ENCODE results near the gene AEN. TPM values are rescaled to one million over a fixed set of nuclear protein-coding genes. Genes with fewer than 3 reads are reported as not detected.

Gene AEN
- total RNA-seq, 2 donors from 2014 or later = 64.7 to 76.4 TPM

GRCh38 chr15:88681610-88682221 lies 60.6 kb downstream of the AEN start:
- H3K36me3 ChIP-seq (ENCODE audit: control insufficient read depth, insufficient read depth, low read length) = no peaks in the 10 kb centered on the region
- 90 to 92% methylated on average over 7 to 13 of the region's 13 CpGs for WGBS, 2 experiments (ENCODE audit: insufficient coverage in 1 of 2, insufficient read length in 1 of 2)
- Mint-ChIP-seq H3K4me1 (no peaks in the 10 kb centered on the region), H3K27ac (no peak overlapping the region), H3K4me3 (no peak overlapping the region), H3K36me3 (ENCODE audit: low read depth) (no peaks in the 10 kb centered on the region), H3K27me3 (ENCODE audit: insufficient read depth) (peaks cover 18% of the 10 kb centered on the region), H3K9me3 (no peaks in the 10 kb centered on the region)
- DNase-seq = no peak
- no peak overlapping the region for H3K27ac ChIP-seq (ENCODE audit: low read depth, low read length)
- no peak for TF ChIP-seq CTCF (conservative IDR thresholded peaks at IDR 0.05)
- no peak overlapping the region for H3K4me3 ChIP-seq (ENCODE audit: low read length)
- no peaks in the 10 kb centered on the region for H3K4me1 ChIP-seq (ENCODE audit: control insufficient read depth, insufficient read depth, low read length)
- no peak overlapping the region for H3K9ac ChIP-seq (ENCODE audit: extremely low read depth, low read length, poor library complexity, severe bottlenecking)
- no peaks in the 10 kb centered on the region for H3K9me3 ChIP-seq (ENCODE audit: control insufficient read depth, low read length)
- peaks cover 5% of the 10 kb centered on the region for H3K27me3 ChIP-seq (ENCODE audit: control insufficient read depth, insufficient read depth, low read length, poor library complexity, severe bottlenecking)

Small RNAs within 50 kb of the gene (microRNA-seq; reads per million reads assigned to microRNA genes)
- 78.5 reads per million, percentile 72 among the genes with 10 or more reads in this experiment for gene MIR1179 (ENCODE audit: borderline microRNAs expressed)
- gene MIR3529 (ENCODE audit: borderline microRNAs expressed) = not detected
- gene MIR7-2 (ENCODE audit: borderline microRNAs expressed) = not detected

Other genes with a start within 250 kb of the AEN start
- 10 to 100 TPM; 24.5 TPM for gene MRPL46, start 154.0 kb upstream of the AEN start, total RNA-seq
- gene MRPS11, start 153.6 kb upstream of the AEN start, total RNA-seq = 10 to 100 TPM; 44.8 to 49.0 TPM
- gene DET1, start 74.7 kb upstream of the AEN start, total RNA-seq = 1 to 10 TPM; 4.4 to 4.8 TPM
- gene ISG20, start 17.7 kb downstream of the AEN start, total RNA-seq = 10 to 100 TPM in 1 of 2 donors, 1 to 10 TPM in 1; 9.3 to 11.4 TPM
- under 1 TPM; 0.38 to 0.75 TPM for gene ACAN, start 182.1 kb downstream of the AEN start, total RNA-seq